HepG2 (cell line): ENCODE measurements around the gene HSF4.

Source experiments
- CENPT ChIP-seq: sonication (generic); formaldehyde crosslinking; IDR thresholded peaks from 2 replicates; pipeline ENCODE4 v1.8.0; 2022; ENCODE audit warnings: low read depth, mild to moderate bottlenecking, moderate library complexity, missing genetic modification reagents
- CTCF ChIP-seq: sonication (generic); formaldehyde crosslinking; IDR thresholded peaks from 2 replicates; pipeline ENCODE4 v1.5.0; 2020; ENCODE audit warnings: mild to moderate bottlenecking, missing genetic modification reagents, moderate library complexity
- ESRRA ChIP-seq: sonication (generic); formaldehyde crosslinking; IDR thresholded peaks from 2 replicates; pipeline ENCODE4 v1.5.1; 2020; ENCODE audit warnings: mild to moderate bottlenecking, low read depth, missing genetic modification reagents
- ETV6 ChIP-seq: sonication (generic); formaldehyde crosslinking; conservative IDR thresholded peaks from 2 replicates; pipeline ENCODE4 v1.4.0; 2020; ENCODE audit warnings: missing genetic modification reagents
- KDM4B ChIP-seq: sonication (generic); formaldehyde crosslinking; IDR thresholded peaks from 2 replicates; pipeline ENCODE4 v1.4.0; 2020; ENCODE audit warnings: missing genetic modification reagents
- KDM5A ChIP-seq: fragments of 200-600 bp; sonication (generic); IDR thresholded peaks from 2 replicates; pipeline ENCODE4 v1.7.0; 2018; ENCODE audit warnings: antibody characterized with exemption, mild to moderate bottlenecking, low read length, borderline replicate concordance
- MXD4 ChIP-seq: IDR thresholded peaks from 2 replicates; pipeline ENCODE4 v1.6.1; 2016; ENCODE audit warnings: mild to moderate bottlenecking, missing biosample characterization, missing genetic modification reagents
- POLR2G ChIP-seq: fragments of 200-400 bp; formaldehyde crosslinking; IDR thresholded peaks from 2 replicates; pipeline ENCODE4 v1.6.1; 2018; ENCODE audit warnings: mild to moderate bottlenecking, low read depth, low read length, moderate library complexity
- THRA ChIP-seq: sonication (generic); formaldehyde crosslinking; IDR thresholded peaks from 2 replicates; pipeline ENCODE4 v1.4.0; 2020; ENCODE audit warnings: missing genetic modification reagents, borderline replicate concordance
- ZFX ChIP-seq: sonication (generic); formaldehyde crosslinking; IDR thresholded peaks from 2 replicates; pipeline ENCODE4 v1.4.0; 2020; ENCODE audit warnings: mild to moderate bottlenecking, low read depth, missing genetic modification reagents, moderate library complexity
- ZNF513 ChIP-seq: sonication (generic); formaldehyde crosslinking; conservative IDR thresholded peaks from 2 replicates; pipeline ENCODE4 v1.5.0; 2020; ENCODE audit warnings: missing genetic modification reagents

- TF ChIP-seq CENPT (CRISPR knock-in tag) = no peak
- no peak for TF ChIP-seq ETV6
- TF ChIP-seq CTCF (CRISPR knock-in tag) = no peak
- TF ChIP-seq POLR2G = no peak
- no peak for TF ChIP-seq MXD4 (CRISPR knock-in tag)
- no peak for TF ChIP-seq ZNF513
- no peak for TF ChIP-seq KDM4B
- no peak for TF ChIP-seq ESRRA
- TF ChIP-seq ZFX (CRISPR knock-in tag) = no peak
- TF ChIP-seq THRA = no peak
- no peak for TF ChIP-seq KDM5A
Observed at GRCh38 chr16:67196881-67197280, 32.3 kb downstream of the HSF4 start.
